HepG2 (cell line): ENCODE results near the gene OPA3. TPM values are rescaled to one million over a fixed set of nuclear protein-coding genes. Genes with fewer than 3 reads are reported as not detected.

Source experiments
- BHLHE40 ChIP-seq: IDR thresholded peaks from 2 replicates; pipeline ENCODE4 v1.6.1; 2011; ENCODE audit warnings: low read length, improper control_type of control experiment
- DBP ChIP-seq: sonication (generic); formaldehyde crosslinking; IDR thresholded peaks from 2 replicates; pipeline ENCODE4 v1.4.0; 2020; ENCODE audit warnings: missing genetic modification reagents; ENCODE audit errors: not compliant biosample characterization
- E2F2 ChIP-seq: sonication (generic); formaldehyde crosslinking; IDR thresholded peaks from 2 replicates; pipeline ENCODE4 v1.4.0; 2020; ENCODE audit warnings: missing genetic modification reagents, borderline replicate concordance
- ELF1 ChIP-seq: sonication (generic); formaldehyde crosslinking; IDR thresholded peaks from 2 replicates; pipeline ENCODE4 v1.4.0; 2020; ENCODE audit warnings: missing genetic modification reagents
- ESRRA ChIP-seq: sonication (generic); formaldehyde crosslinking; IDR thresholded peaks from 2 replicates; pipeline ENCODE4 v1.5.1; 2020; ENCODE audit warnings: mild to moderate bottlenecking, low read depth, missing genetic modification reagents
- FOSL1 ChIP-seq: sonication (generic); formaldehyde crosslinking; IDR thresholded peaks from 2 replicates; pipeline ENCODE4 v1.9.0; 2021; ENCODE audit warnings: missing genetic modification reagents, borderline replicate concordance
- FOXK1 ChIP-seq: sonication (generic); formaldehyde crosslinking; IDR thresholded peaks from 2 replicates; pipeline ENCODE4 v1.4.0; 2020; ENCODE audit warnings: low read depth, missing genetic modification reagents, borderline replicate concordance
- GABPB1 ChIP-seq: IDR thresholded peaks from 2 replicates; pipeline ENCODE4 v1.6.1; 2016; ENCODE audit warnings: mild to moderate bottlenecking, missing genetic modification reagents, moderate library complexity, missing compliant biosample characterization
- JDP2 ChIP-seq: sonication (generic); formaldehyde crosslinking; IDR thresholded peaks from 2 replicates; pipeline ENCODE4 v1.8.1; 2022; ENCODE audit warnings: missing genetic modification reagents, borderline replicate concordance
- KDM2A ChIP-seq: sonication (generic); formaldehyde crosslinking; IDR thresholded peaks from 2 replicates; pipeline ENCODE4 v1.4.0; 2020; ENCODE audit warnings: low read depth, missing genetic modification reagents, borderline replicate concordance
- NFYC ChIP-seq: IDR thresholded peaks from 2 replicates; pipeline ENCODE4 v1.6.1; 2016; ENCODE audit warnings: missing genetic modification reagents, missing compliant biosample characterization
- PCBP2 ChIP-seq: fragments of 200-400 bp; formaldehyde crosslinking; optimal IDR thresholded peaks from 2 replicates; pipeline ENCODE3; 2018; ENCODE audit warnings: low read length, low read depth; ENCODE audit not compliant: poor library complexity, severe bottlenecking
- SMAD1 ChIP-seq: sonication (generic); formaldehyde crosslinking; IDR thresholded peaks from 2 replicates; pipeline ENCODE4 v1.4.0; 2020; ENCODE audit warnings: missing genetic modification reagents, low read depth, mild to moderate bottlenecking, borderline replicate concordance
- SP4 ChIP-seq: sonication (generic); formaldehyde crosslinking; IDR thresholded peaks from 2 replicates; pipeline ENCODE4 v1.8.1; 2023; ENCODE audit warnings: mild to moderate bottlenecking, missing genetic modification reagents
- ZFP41 ChIP-seq: sonication (generic); formaldehyde crosslinking; IDR thresholded peaks from 2 replicates; pipeline ENCODE4 v1.4.0; 2020; ENCODE audit warnings: mild to moderate bottlenecking, missing genetic modification reagents, borderline replicate concordance
- ZNF121 ChIP-seq: sonication (generic); formaldehyde crosslinking; IDR thresholded peaks from 2 replicates; pipeline ENCODE4 v1.5.0; 2020; ENCODE audit warnings: mild to moderate bottlenecking, missing genetic modification reagents
- ZNF331 ChIP-seq: sonication (generic); formaldehyde crosslinking; IDR thresholded peaks from 2 replicates; pipeline ENCODE4 v1.4.0; 2020; ENCODE audit warnings: missing genetic modification reagents
- ZNF577 ChIP-seq: sonication (generic); formaldehyde crosslinking; IDR thresholded peaks from 2 replicates; pipeline ENCODE4 v1.4.0; 2020; ENCODE audit warnings: mild to moderate bottlenecking, low read depth, missing genetic modification reagents, borderline replicate concordance
- ZNF709 ChIP-seq: sonication (generic); formaldehyde crosslinking; IDR thresholded peaks from 2 replicates; pipeline ENCODE4 v1.5.0; 2020; ENCODE audit warnings: mild to moderate bottlenecking, missing genetic modification reagents
- polyA plus RNA-seq, 8 experiments: library from polyadenylated mRNA; depleted of rRNA in 3 of 8; stranded (reverse) in 7 of 8; unstranded in 1 of 8; fragments of >200 nt; fragmentation: Illumina TruSeq in 4 of 8; extraction: Trizol in 4 of 8; gene quantifications; 2 replicates each; pipeline versions ENCODE4 v1.2.1 to v1.2.3, GENCODE V29; 2011 to 2016; ENCODE audit warnings: low read depth in 4 of 8, missing spikeins in 1 of 8, mixed read lengths in 1 of 8; ENCODE audit not compliant: insufficient read depth in 1 of 8
- total RNA-seq, 5 experiments: library from RNA; depleted of rRNA; stranded (reverse); fragments of >200 nt; fragmentation: Illumina TruSeq; extraction: Trizol; gene quantifications; 2 replicates each; pipeline ENCODE4 v1.2.3, GENCODE V29; 2016; ENCODE audit warnings: low read depth in 1 of 5
- TF ChIP-seq, protein P1 (sequence below): sonication (generic); formaldehyde crosslinking; IDR thresholded peaks from 2 replicates; pipeline ENCODE4 v1.9.0; 2021; ENCODE audit warnings: missing genetic modification reagents, borderline replicate concordance
- TF ChIP-seq, protein P2 (sequence below): sonication (generic); formaldehyde crosslinking; IDR thresholded peaks from 2 replicates; pipeline ENCODE4 v1.5.1; 2020; ENCODE audit warnings: mild to moderate bottlenecking, missing genetic modification reagents
- TF ChIP-seq, protein P3 (sequence below): sonication (generic); formaldehyde crosslinking; IDR thresholded peaks from 2 replicates; pipeline ENCODE4 v1.5.0; 2020; ENCODE audit warnings: missing genetic modification reagents, mild to moderate bottlenecking, borderline replicate concordance

Gene OPA3
- total and polyA plus RNA-seq, 2 of the 13 experiments (the other 11 are each of a cell fraction or from before 2014, with no cell fraction given) = 8.3 to 17.7 TPM

DNA sequence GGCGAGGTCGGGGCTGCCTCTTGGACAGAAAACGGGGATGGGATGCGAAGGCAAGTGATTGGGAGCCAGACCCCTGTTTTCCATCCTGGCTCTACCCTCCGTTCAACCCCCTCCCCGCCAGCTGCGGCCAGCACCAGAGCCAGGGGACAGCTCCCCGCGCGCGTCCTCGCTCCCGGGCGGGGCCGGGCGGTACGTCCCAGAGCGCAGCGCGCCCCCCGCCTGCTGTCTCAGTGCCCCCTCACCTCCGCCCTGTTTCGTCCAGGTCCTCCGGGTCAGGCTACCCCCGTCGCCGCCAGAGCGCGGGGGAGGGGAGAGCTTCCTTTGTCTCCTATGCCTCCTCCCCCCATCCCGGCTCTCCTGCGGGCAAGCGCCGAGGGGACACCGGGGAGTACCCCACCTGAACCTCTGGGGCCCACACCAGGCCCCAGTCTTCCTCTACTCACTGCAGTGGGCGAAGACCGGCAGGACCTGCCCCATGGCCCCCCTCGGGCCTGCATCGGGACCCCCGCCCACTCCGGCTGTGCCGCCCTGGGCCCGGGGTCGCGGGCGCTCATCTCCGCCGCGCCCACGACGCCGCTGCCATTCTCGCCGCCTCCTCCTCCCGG is 88.2 kb downstream of the OPA3 start (continued):
- TF ChIP-seq, protein P1, sequence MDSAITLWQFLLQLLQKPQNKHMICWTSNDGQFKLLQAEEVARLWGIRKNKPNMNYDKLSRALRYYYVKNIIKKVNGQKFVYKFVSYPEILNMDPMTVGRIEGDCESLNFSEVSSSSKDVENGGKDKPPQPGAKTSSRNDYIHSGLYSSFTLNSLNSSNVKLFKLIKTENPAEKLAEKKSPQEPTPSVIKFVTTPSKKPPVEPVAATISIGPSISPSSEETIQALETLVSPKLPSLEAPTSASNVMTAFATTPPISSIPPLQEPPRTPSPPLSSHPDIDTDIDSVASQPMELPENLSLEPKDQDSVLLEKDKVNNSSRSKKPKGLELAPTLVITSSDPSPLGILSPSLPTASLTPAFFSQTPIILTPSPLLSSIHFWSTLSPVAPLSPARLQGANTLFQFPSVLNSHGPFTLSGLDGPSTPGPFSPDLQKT (CRISPR knock-in tag) = no peak
- TF ChIP-seq BHLHE40 (no peak), GABPB1 (CRISPR knock-in tag) (peak; percentile 69), ELF1 (CRISPR knock-in tag) (no peak), NFYC (no peak), FOXK1 (peak; percentile 44; the same call in 1 of the 2 replicates), ZFP41 (peak; percentile 78; the same call in 1 of the 2 replicates), ZNF577 (no peak), DBP (CRISPR knock-in tag) (peak; percentile 57), PCBP2 (no peak), KDM2A (peak; percentile 77), ZNF331 (peak; percentile 73), ZNF121 (CRISPR knock-in tag) (0 out of 2 replicates have a peak, but pooled peaks have one; percentile 19), JDP2 (CRISPR knock-in tag) (no peak), ESRRA (CRISPR knock-in tag) (0 out of 2 replicates have a peak, but pooled peaks have one; percentile 25), SMAD1 (CRISPR knock-in tag) (0 out of 2 replicates have a peak, but pooled peaks have one; percentile 50), E2F2 (CRISPR knock-in tag) (peak; percentile 45; the same call in 1 of the 2 replicates), FOSL1 (CRISPR knock-in tag) (no peak), ZNF709 (CRISPR knock-in tag) (peak; percentile 60; the same call in 1 of the 2 replicates), SP4 (CRISPR knock-in tag) (peak; percentile 14)
- TF ChIP-seq, protein P2, sequence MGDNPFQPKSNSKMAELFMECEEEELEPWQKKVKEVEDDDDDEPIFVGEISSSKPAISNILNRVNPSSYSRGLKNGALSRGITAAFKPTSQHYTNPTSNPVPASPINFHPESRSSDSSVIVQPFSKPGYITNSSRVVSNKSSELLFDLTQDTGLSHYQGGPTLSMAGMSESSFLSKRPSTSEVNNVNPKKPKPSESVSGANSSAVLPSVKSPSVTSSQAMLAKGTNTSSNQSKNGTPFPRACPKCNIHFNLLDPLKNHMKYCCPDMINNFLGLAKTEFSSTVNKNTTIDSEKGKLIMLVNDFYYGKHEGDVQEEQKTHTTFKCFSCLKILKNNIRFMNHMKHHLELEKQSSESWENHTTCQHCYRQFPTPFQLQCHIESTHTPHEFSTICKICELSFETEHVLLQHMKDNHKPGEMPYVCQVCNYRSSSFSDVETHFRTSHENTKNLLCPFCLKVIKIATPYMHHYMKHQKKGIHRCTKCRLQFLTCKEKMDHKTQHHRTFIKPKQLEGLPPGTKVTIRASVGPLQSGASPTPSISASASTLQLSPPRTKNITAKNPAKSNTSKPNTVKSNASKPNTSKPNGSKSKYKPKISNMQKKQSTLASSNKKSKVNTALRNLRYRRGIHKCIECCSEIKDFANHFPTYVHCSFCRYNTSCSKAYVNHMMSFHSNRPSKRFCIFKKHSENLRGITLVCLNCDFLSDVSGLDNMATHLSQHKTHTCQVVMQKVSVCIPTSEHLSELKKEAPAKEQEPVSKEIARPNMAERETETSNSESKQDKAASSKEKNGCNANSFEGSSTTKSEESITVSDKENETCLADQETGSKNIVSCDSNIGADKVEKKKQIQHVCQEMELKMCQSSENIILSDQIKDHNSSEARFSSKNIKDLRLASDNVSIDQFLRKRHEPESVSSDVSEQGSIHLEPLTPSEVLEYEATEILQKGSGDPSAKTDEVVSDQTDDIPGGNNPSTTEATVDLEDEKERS (CRISPR knock-in tag) = no peak
- TF ChIP-seq, protein P3, sequence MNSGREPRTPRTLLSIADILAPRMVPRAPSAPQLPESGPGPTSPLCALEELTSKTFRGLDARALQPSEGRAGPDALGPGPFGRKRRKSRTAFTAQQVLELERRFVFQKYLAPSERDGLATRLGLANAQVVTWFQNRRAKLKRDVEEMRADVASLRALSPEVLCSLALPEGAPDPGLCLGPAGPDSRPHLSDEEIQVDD (CRISPR knock-in tag) = no peak; the same call in 1 of the 2 replicates
